ENCODE measurements around the gene EN2. TPM values are rescaled to one million over a fixed set of nuclear protein-coding genes. Genes with fewer than 3 reads are reported as not detected.

EN2 gene
- total RNA-seq, 1 donor from 2014 or later = under 0.01 TPM

DNA sequence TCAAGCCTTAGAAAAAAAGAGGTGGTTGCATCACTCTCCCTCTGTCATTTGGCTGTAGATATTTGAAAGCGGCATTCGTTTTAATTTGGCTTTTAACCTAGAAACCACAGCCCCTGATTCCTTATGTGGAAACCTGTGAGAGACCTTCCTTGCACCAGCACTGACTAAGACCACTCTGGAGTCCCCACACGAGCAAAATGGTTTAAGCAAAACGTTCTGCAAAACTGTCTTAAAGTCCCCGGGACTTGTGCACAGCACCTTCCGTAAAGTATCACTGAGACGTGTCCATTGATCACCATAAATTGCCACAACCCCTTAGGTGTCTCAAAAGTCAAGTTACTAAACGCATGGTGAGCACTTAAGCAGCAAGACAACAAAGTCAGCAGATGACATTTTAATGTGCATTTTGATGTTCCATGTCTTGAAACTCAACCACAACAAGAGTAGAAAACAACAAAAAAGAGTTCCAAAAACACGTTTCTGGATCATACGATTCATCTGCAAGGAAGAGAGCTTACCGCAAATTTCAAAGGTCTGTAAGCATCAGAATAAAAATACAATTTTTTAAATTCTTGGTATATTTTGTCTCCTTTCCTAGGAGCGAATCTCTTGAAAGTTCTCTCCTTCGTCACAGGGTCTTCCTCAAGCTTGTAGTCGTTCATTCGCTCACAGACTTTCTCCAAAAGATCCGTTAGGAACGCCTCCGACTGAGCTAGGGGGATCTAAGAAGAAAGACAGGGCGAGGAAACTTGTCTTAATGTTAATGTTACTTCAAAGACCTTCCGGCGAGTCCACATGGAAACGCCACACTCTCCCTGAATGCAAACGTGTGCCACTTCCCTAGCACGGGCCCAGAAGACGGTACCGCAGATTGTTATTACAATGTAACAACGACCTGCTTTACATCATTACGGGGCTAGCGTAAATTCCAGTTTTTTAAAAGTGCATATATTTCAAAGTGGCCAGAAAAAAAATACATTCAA lies 50.7 kb downstream of the EN2 start:
- DNase-seq = no peak

- no peak for DNase-seq
Measured at GRCh38 chr7:155509359-155509724, 51.4 kb downstream of the EN2 start.

DNA sequence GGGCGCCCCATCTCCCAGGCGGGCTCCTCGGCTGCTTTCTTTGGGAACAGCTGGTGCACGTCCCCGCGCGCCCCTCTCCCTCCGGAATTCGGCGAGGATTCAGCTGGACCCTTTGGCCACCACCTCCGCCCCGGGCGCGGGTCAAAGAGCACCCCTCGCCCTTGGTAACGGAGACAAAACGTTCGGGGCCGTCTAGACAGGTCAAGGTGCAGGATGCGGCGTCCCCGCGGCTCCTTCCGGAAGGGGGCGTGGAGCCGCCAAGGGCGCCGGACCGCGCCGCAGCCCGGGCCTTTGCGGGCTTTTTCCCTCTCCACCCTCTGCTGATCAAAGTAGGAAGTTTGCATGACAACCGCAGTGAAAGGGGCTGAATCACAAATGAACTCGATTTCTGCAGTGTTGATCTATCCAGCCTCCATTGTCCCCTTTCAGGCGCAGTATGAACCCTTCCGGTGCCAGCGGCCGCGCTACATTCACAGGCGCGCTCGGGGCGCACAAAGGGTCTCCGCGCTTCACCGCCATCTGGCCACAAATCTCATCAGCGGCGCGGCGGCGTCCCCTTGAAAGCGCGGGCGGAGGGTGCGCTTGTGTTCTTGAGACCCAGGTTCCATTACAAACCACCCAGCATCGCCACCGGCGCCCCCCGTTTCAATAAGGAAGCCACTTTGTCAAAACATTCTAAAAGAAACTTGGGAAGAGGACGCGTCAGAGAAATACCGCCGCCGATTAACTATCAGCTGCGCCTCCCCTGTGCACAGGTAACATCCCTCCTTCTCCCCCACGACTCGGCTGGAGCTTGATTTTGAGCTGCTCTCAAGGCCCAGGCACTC lies 52.0 kb downstream of the EN2 start:
- DNase-seq = no peak

DNA sequence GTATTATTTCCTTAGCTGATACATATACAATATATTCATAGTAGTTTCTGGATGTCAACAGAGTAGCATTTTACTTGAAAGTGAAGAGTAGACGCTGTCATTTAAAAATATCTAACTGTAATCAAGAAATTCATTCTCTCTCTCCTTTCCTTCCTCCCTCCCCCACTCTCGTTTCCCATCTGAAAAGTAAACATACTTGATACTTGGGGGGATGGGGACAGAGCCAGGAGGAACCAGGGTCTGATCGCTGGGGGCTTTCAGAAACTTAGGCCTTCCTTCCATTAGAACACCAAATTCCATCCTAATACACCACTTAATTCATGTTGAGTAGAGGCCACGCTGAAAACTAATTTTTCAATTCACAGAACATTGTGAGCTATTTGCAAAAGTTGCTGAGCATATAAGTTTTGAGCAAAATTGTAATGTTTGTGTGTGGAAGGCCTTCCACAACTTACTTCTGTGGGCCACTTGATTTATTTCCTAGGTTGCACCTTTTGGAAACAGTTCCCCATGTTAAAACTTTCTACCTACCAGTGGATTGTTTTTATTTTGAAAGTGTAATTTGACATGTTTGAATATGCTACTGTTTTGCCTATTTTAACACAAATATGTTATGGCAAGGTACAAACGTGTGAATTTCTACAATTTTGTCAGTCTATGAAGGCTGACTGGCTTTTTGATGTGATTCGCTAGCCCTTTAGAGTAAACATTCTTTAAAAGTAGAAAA lies 53.2 kb downstream of the EN2 start:
- DNase-seq = no peak

GRCh38 chr7:155511702-155511996 lies 53.7 kb downstream of the EN2 start:
- DNase-seq = no peak

DNA sequence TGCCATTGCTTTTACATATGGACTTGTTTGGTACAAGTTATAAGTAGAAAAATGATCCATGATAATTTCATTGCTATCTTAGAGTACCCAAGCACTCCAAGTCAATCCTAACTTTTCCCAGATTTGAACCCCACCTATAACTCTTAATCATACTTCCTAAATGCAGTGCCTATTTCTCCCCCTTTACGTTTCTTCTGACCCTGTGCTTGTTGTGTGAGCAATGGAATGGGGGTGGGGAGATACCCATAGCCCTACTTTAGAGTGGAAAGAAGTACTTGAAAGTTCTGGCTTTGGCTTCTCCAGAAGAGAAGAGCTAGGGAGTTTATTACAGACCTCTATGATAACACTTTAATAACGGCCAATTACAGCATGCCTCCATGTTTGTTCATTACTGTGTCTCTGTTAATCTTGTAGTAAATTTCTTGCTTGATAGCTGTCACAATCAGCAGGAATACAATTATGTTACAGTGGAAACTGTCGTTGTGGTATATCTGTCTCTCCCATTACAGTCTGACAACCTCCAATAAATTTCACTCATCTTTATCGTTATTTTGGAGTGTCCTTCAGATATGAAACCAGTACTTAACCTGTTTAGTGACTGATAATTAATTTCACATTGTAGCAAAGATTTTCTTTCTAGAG lies 54.4 kb downstream of the EN2 start:
- DNase-seq = no peak

- no peak for DNase-seq
Measured at GRCh38 chr7:155513543-155514285, 55.8 kb downstream of the EN2 start.

DNA sequence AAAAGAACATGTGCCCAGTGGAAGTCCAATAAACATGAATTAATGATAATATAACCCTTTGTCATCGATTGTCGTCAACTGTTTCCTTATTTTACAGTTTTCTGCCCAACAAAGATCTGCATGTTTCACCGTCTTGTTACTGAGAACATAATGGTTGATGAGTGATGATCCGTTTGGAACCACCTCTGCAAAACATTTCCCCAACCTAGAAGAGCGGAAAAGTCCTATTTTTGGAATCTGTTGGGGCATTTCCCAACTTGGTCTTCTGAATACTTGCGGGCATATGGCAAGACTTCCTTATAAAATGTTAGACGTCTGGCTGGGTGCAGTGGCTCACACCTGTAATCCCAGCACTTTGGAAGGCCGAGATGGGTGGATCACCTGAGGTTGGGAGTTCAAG lies 56.4 kb downstream of the EN2 start:
- no peak for DNase-seq

Other genes starting within 250 kb of the EN2 start
- 105 TPM for gene INSIG1, start 160.3 kb upstream of the EN2 start, total RNA-seq
- 0.10 TPM for gene CNPY1, start 88.4 kb downstream of the EN2 start, total RNA-seq
- gene RBM33, start 186.5 kb downstream of the EN2 start, total RNA-seq = 50.4 TPM